SK-N-SH treated with all-trans-retinoic acid at 6 μM for 48 hours (cell line): ENCODE data around the gene BCAP29.

Source experiments
- ATAC-seq: fragments of 200-7000 bp; cut with Tn5 transposase; 3 replicates; pipeline ENCODE4 v1.9.1; 2020; ENCODE audit warnings: mild to moderate bottlenecking, moderate library complexity
- ARNTL ChIP-seq: fragments of 450-650 bp; formaldehyde crosslinking; IDR thresholded peaks from 2 replicates; pipeline ENCODE4 v1.5.0; 2020; ENCODE audit warnings: low read depth, mild to moderate bottlenecking, moderate library complexity, borderline replicate concordance
- BACH2 ChIP-seq: fragments of 250-450 bp; sonication (Bioruptor Pico); IDR thresholded peaks from 2 replicates; pipeline ENCODE4 v1.9.0; 2021; ENCODE audit warnings: mild to moderate bottlenecking, borderline replicate concordance
- ESRRG ChIP-seq: fragments of 250-450 bp; sonication (Bioruptor Pico); IDR thresholded peaks from 2 replicates; pipeline ENCODE4 v1.6.1; 2021; ENCODE audit warnings: mild to moderate bottlenecking
- GLIS3 ChIP-seq: fragments of 250-450 bp; sonication (Bioruptor Pico); IDR thresholded peaks from 2 replicates; pipeline ENCODE4 v1.5.0; 2020; ENCODE audit warnings: mild to moderate bottlenecking, moderate library complexity
- ISL1 ChIP-seq: fragments of 250-450 bp; sonication (Bioruptor Pico); IDR thresholded peaks from 2 replicates; pipeline ENCODE4 v2.1.2; 2022; ENCODE audit warnings: mild to moderate bottlenecking, moderate library complexity
- PPARA ChIP-seq: fragments of 250-450 bp; sonication (Bioruptor Pico); IDR thresholded peaks from 2 replicates; pipeline ENCODE4 v1.5.0; 2020; ENCODE audit warnings: mild to moderate bottlenecking, borderline replicate concordance
- RARB ChIP-seq: fragments of 250-450 bp; sonication (Bioruptor Pico); IDR thresholded peaks from 2 replicates; pipeline ENCODE4 v1.8.0; 2021; ENCODE audit warnings: mild to moderate bottlenecking, moderate library complexity
- SNAI2 ChIP-seq: fragments of 250-450 bp; sonication (Bioruptor Pico); IDR thresholded peaks from 2 replicates; pipeline ENCODE4 v1.5.0; 2020; ENCODE audit warnings: mild to moderate bottlenecking, moderate library complexity
- TCF4 ChIP-seq: fragments of 250-450 bp; sonication (Bioruptor Pico); IDR thresholded peaks from 2 replicates; pipeline ENCODE4 v1.8.0; 2021; ENCODE audit warnings: mild to moderate bottlenecking, moderate library complexity, borderline replicate concordance
- TOX ChIP-seq: fragments of 250-450 bp; sonication (Bioruptor Pico); IDR thresholded peaks from 2 replicates; pipeline ENCODE4 v1.8.0; 2021; ENCODE audit warnings: mild to moderate bottlenecking, moderate library complexity, borderline replicate concordance
- ZC3H10 ChIP-seq: fragments of 250-450 bp; sonication (Bioruptor Pico); IDR thresholded peaks from 2 replicates; pipeline ENCODE4 v1.5.1; 2021; ENCODE audit warnings: mild to moderate bottlenecking, moderate library complexity
- ZFP3 ChIP-seq: fragments of 250-450 bp; sonication (Bioruptor Pico); IDR thresholded peaks from 2 replicates; pipeline ENCODE4 v1.5.0; 2020; ENCODE audit warnings: mild to moderate bottlenecking, moderate library complexity
- ZFP30 ChIP-seq: fragments of 450-650 bp; formaldehyde crosslinking; IDR thresholded peaks from 2 replicates; pipeline ENCODE4 v1.5.0; 2022; ENCODE audit warnings: mild to moderate bottlenecking, moderate library complexity
- ZNF565 ChIP-seq: fragments of 450-650 bp; formaldehyde crosslinking; conservative IDR thresholded peaks from 2 replicates; pipeline ENCODE4 v1.5.0; 2020; ENCODE audit warnings: low read depth, mild to moderate bottlenecking, moderate library complexity
- ZNF70 ChIP-seq: fragments of 450-650 bp; formaldehyde crosslinking; IDR thresholded peaks from 2 replicates; pipeline ENCODE4 v1.5.0; 2020; ENCODE audit warnings: mild to moderate bottlenecking, moderate library complexity
- ZNF8 ChIP-seq: fragments of 450-650 bp; formaldehyde crosslinking; IDR thresholded peaks from 2 replicates; pipeline ENCODE4 v1.5.0; 2020; ENCODE audit warnings: mild to moderate bottlenecking, moderate library complexity
- TF ChIP-seq, protein P1 (sequence below): fragments of 250-450 bp; sonication (Bioruptor Pico); IDR thresholded peaks from 2 replicates; pipeline ENCODE4 v1.5.1; 2021; ENCODE audit warnings: mild to moderate bottlenecking, moderate library complexity
- TF ChIP-seq, protein P2 (sequence below): fragments of 250-450 bp; sonication (Bioruptor Pico); IDR thresholded peaks from 2 replicates; pipeline ENCODE4 v1.8.0; 2020; ENCODE audit warnings: mild to moderate bottlenecking, moderate library complexity, borderline replicate concordance
- TF ChIP-seq, protein P3 (sequence below): fragments of 250-450 bp; sonication (Bioruptor Pico); IDR thresholded peaks from 2 replicates; pipeline ENCODE4 v1.8.0; 2021; ENCODE audit warnings: low read depth, mild to moderate bottlenecking, moderate library complexity, borderline replicate concordance
- TF ChIP-seq, protein P4 (sequence below): fragments of 250-450 bp; sonication (Bioruptor Pico); IDR thresholded peaks from 2 replicates; pipeline ENCODE4 v1.5.0; 2020; ENCODE audit warnings: mild to moderate bottlenecking, moderate library complexity

The BCAP29 gene

DNA sequence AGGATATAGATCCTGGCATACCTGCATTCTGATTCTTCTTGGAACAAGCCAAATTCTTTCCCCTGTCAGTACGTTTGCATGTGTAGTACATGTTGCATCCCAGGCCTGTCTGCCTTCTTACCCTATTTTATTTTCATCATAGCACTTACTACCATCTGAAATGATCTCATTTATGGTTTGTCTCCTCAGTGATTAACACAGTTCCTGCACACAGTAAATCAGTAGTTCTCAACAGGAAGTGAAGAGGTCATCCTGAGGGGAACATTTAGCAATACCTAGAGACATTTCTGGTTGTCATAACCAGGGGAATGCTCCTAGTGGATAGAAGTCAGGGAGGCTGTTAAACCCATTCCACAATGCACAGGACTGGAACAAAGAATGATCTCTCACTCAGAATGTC lies 42.4 kb downstream of the BCAP29 start:
- ATAC-seq, result peak; percentile 68
- TF ChIP-seq ISL1 (CRISPR knock-in tag) (peak; percentile 60; the same call in 1 of the 2 replicates), RARB (CRISPR knock-in tag) (no peak), ZNF565 (CRISPR knock-in tag) (no peak), ZFP30 (CRISPR knock-in tag) (no peak), ZNF70 (CRISPR knock-in tag) (no peak), TOX (CRISPR knock-in tag) (peak; percentile 9; the same call in 1 of the 2 replicates)
- TF ChIP-seq, protein P1, sequence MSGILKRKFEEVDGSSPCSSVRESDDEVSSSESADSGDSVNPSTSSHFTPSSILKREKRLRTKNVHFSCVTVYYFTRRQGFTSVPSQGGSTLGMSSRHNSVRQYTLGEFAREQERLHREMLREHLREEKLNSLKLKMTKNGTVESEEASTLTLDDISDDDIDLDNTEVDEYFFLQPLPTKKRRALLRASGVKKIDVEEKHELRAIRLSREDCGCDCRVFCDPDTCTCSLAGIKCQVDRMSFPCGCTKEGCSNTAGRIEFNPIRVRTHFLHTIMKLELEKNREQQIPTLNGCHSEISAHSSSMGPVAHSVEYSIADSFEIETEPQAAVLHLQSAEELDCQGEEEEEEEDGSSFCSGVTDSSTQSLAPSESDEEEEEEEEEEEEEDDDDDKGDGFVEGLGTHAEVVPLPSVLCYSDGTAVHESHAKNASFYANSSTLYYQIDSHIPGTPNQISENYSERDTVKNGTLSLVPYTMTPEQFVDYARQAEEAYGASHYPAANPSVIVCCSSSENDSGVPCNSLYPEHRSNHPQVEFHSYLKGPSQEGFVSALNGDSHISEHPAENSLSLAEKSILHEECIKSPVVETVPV (CRISPR knock-in tag), result no peak

DNA sequence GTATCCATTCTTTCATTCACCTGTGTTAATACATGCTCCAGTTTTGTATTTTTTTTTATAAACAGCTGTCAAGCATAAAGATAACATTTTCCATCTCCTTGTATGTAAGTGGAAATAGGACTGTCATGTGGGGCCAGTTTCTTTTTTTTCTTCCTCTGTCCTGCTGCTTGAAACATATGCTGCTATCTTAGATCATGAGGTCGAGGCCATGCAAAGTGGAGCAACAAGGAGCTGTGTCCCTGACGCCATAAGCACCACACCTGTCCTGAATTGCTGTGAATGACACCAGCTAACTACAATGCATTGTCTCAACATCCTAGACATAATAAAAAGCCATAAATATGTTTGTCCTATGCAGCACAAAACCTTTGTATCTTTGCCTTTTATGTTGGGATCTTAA lies 42.8 kb downstream of the BCAP29 start:
- no peak for ATAC-seq
- TF ChIP-seq ZNF565 (CRISPR knock-in tag), result no peak
- TF ChIP-seq ARNTL, result no peak
- TF ChIP-seq TCF4, result no peak
- no peak for TF ChIP-seq ISL1 (CRISPR knock-in tag)
- TF ChIP-seq ZC3H10 (CRISPR knock-in tag), result no peak
- TF ChIP-seq SNAI2, result no peak
- TF ChIP-seq BACH2, result no peak
- no peak for TF ChIP-seq ZNF70 (CRISPR knock-in tag)

DNA sequence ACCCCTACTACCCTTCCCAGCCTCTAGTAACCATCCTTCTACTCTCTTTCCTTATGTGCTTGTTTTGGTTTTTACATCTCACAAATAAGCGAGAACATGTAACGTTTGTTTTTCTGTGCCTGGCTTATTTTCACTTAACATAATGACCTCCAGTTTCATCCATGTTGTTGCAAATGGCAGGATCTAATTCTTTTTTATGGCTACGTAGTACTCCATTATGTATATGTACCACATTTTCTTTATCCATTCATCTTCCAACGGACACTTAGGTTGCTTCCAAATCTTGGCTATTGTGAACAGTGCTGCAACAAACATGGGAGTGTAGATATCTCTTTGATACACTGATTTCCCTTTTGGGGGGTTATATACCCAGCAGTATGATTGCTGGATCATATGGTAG lies 47.0 kb downstream of the BCAP29 start:
- TF ChIP-seq ZFP3 (CRISPR knock-in tag) (no peak), ZNF8 (CRISPR knock-in tag) (peak; percentile 92)
- ATAC-seq, result no peak

DNA sequence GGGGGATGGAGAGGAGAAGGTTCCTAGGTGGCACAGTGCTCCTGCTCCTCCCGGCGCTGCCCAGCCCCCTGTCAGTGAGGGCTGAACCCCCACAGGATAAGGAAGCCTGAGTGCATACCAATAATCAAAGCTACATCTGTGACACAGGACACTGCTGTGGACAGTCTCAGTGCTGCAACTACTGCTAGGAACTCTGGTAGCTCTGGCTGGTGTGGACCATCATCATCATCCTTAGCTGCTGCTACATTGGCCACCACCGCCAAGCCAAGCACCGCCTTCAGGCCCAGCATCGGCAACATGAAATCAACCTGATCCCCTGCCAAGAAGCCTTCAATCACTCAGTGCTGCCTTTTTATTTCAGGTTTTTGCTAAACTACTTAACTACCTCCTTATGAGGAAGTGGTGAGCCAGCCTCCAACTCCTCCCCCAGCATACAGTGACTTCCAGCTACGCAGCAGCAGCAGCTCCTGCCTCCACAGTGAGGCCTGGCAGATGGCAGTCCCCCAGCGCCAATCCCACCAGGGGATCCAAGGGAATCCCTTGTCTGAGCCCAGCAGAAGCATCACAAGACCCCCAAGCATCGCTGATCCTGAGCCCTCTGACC lies 48.5 kb downstream of the BCAP29 start:
- ATAC-seq, result no peak

DNA sequence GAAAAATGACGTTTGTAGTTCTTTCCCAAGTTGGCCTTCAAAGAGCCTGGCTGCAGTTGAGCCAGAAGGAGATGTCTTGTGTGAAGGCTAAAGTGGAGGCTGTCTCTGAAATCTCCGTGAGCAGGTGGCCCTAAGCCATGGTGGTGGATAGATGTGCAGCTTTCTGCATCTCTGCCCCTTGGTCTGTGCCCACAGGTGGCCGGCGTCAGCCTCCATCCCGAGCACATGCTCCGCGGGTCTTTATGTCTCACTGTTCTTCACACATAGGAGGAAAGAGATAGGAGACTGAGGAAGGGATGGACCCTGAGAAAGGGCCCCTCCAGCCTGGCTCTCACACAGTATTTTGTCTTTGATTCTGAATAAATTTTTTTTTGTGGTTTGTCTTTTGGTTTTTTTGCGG lies 50.3 kb downstream of the BCAP29 start:
- no peak for ATAC-seq
- no peak for TF ChIP-seq GLIS3
- no peak for TF ChIP-seq ZC3H10 (CRISPR knock-in tag)
- no peak for TF ChIP-seq TCF4
- no peak for TF ChIP-seq TOX (CRISPR knock-in tag)
- TF ChIP-seq, protein P1 (CRISPR knock-in tag), result no peak
- TF ChIP-seq, protein P2, sequence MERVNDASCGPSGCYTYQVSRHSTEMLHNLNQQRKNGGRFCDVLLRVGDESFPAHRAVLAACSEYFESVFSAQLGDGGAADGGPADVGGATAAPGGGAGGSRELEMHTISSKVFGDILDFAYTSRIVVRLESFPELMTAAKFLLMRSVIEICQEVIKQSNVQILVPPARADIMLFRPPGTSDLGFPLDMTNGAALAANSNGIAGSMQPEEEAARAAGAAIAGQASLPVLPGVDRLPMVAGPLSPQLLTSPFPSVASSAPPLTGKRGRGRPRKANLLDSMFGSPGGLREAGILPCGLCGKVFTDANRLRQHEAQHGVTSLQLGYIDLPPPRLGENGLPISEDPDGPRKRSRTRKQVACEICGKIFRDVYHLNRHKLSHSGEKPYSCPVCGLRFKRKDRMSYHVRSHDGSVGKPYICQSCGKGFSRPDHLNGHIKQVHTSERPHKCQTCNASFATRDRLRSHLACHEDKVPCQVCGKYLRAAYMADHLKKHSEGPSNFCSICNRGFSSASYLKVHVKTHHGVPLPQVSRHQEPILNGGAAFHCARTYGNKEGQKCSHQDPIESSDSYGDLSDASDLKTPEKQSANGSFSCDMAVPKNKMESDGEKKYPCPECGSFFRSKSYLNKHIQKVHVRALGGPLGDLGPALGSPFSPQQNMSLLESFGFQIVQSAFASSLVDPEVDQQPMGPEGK (CRISPR knock-in tag), result no peak
- TF ChIP-seq ISL1 (CRISPR knock-in tag), result no peak
- no peak for TF ChIP-seq PPARA
- TF ChIP-seq ARNTL, result no peak
- TF ChIP-seq ZFP30 (CRISPR knock-in tag), result no peak
- no peak for TF ChIP-seq SNAI2
- no peak for TF ChIP-seq ESRRG (CRISPR knock-in tag)
- TF ChIP-seq, protein P3, sequence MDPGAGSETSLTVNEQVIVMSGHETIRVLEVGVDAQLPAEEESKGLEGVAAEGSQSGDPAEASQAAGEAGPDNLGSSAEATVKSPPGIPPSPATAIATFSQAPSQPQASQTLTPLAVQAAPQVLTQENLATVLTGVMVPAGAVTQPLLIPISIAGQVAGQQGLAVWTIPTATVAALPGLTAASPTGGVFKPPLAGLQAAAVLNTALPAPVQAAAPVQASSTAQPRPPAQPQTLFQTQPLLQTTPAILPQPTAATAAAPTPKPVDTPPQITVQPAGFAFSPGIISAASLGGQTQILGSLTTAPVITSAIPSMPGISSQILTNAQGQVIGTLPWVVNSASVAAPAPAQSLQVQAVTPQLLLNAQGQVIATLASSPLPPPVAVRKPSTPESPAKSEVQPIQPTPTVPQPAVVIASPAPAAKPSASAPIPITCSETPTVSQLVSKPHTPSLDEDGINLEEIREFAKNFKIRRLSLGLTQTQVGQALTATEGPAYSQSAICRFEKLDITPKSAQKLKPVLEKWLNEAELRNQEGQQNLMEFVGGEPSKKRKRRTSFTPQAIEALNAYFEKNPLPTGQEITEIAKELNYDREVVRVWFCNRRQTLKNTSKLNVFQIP (CRISPR knock-in tag), result no peak

More for the DNA sequence above, 48.5 kb downstream of the BCAP29 start:
- TF ChIP-seq TCF4 (no peak), PPARA (no peak), ZNF8 (CRISPR knock-in tag) (no peak)
- TF ChIP-seq, protein P2 (CRISPR knock-in tag), result no peak
- TF ChIP-seq, protein P4, sequence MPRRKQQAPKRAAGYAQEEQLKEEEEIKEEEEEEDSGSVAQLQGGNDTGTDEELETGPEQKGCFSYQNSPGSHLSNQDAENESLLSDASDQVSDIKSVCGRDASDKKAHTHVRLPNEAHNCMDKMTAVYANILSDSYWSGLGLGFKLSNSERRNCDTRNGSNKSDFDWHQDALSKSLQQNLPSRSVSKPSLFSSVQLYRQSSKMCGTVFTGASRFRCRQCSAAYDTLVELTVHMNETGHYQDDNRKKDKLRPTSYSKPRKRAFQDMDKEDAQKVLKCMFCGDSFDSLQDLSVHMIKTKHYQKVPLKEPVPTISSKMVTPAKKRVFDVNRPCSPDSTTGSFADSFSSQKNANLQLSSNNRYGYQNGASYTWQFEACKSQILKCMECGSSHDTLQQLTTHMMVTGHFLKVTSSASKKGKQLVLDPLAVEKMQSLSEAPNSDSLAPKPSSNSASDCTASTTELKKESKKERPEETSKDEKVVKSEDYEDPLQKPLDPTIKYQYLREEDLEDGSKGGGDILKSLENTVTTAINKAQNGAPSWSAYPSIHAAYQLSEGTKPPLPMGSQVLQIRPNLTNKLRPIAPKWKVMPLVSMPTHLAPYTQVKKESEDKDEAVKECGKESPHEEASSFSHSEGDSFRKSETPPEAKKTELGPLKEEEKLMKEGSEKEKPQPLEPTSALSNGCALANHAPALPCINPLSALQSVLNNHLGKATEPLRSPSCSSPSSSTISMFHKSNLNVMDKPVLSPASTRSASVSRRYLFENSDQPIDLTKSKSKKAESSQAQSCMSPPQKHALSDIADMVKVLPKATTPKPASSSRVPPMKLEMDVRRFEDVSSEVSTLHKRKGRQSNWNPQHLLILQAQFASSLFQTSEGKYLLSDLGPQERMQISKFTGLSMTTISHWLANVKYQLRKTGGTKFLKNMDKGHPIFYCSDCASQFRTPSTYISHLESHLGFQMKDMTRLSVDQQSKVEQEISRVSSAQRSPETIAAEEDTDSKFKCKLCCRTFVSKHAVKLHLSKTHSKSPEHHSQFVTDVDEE (CRISPR knock-in tag), result no peak
